Fibroblast of villous mesenchyme (primary cell): Measurements from ENCODE around the gene NEK6. TPM values are rescaled to one million over a fixed set of nuclear protein-coding genes. Genes with fewer than 3 reads are reported as not detected.

Experiments
- DNase-seq: peaks from one replicate; pipeline ENCODE4 v3.0.0-alpha.2; 2010; ENCODE audit warnings: low read depth
- H3K4me3 ChIP-seq: 2 replicates; pipeline ENCODE4 v1.5.1; 2011; ENCODE audit warnings: low read depth, mild to moderate bottlenecking, low read length
- CTCF ChIP-seq: IDR thresholded peaks from 2 replicates; pipeline ENCODE4 v1.5.1; 2012; ENCODE audit warnings: low read depth, mild to moderate bottlenecking, low read length; ENCODE audit not compliant: insufficient read depth
- total RNA-seq: library from RNA; depleted of rRNA; stranded (reverse); fragments of >200 nt; gene quantifications from 2 replicates; pipeline ENCODE4 v1.2.3, GENCODE V29; 2012

NEK6 gene
- total RNA-seq, 1 donor: 41.9 TPM

- DNase-seq: peak; percentile 85
- peak overlapping the region; percentile 44 for H3K4me3 ChIP-seq
- TF ChIP-seq CTCF: no peak
Observed at GRCh38 chr9:124260769-124261603, 3.2 kb downstream of the NEK6 start.

- H3K4me3 ChIP-seq: peak overlapping the region; percentile 44
- DNase-seq: peak; percentile 46
- TF ChIP-seq CTCF: no peak
Observed at GRCh38 chr9:124261736-124262648, 4.2 kb downstream of the NEK6 start.

- no peak for TF ChIP-seq CTCF
- peak overlapping the region; percentile 2 for H3K4me3 ChIP-seq
- DNase-seq: peak; percentile 55
Observed at GRCh38 chr9:124262649-124262972, 4.9 kb downstream of the NEK6 start.

GRCh38 chr9:124263213-124263612 lies 5.5 kb downstream of the NEK6 start:
- no peak for TF ChIP-seq CTCF
- H3K4me3 ChIP-seq: peak overlapping the region; percentile 6
- no peak for DNase-seq

GRCh38 chr9:124263800-124264426 lies 6.2 kb downstream of the NEK6 start:
- no peak for TF ChIP-seq CTCF
- peak; percentile 50 for DNase-seq
- no peak overlapping the region for H3K4me3 ChIP-seq

- TF ChIP-seq CTCF: no peak
- peak; percentile 97 for DNase-seq
- H3K4me3 ChIP-seq: no peak overlapping the region
Observed at GRCh38 chr9:124264823-124265233, 7.1 kb downstream of the NEK6 start.
